ENCODE results near the gene GDPD4. TPM values are rescaled to one million over a fixed set of nuclear protein-coding genes. Genes with fewer than 3 reads are reported as not detected.

GDPD4 gene
- polyA plus RNA-seq, 1 experiment = not detected

GRCh38 chr11:77189588-77190210 lies 111.8 kb downstream of the GDPD4 start:
- no peak for TF ChIP-seq CTCF (IDR thresholded peaks at IDR 0.05; ENCODE audit: low read depth, low read length)
- no peak overlapping the region for H3K27ac ChIP-seq (ENCODE audit: low read depth, low read length)
- DNase-seq (ENCODE audit: low read depth, low spot score) = no peak
- H3K27me3 ChIP-seq (ENCODE audit: control insufficient read depth, insufficient read depth, low read length) = peaks cover 7% of the 10 kb centered on the region
- H3K9me3 ChIP-seq (ENCODE audit: control insufficient read depth, insufficient read depth, low read length) = no peaks in the 10 kb centered on the region; the same call in 1 of the 2 replicates
- CTCF ChIA-PET = interaction anchor here (1.0 to 5.5 kb wide), 4 partner anchors 63 to 367 kb away, joined by 4 to 62 read pairs (median 15); partner anchors contain the start of gene MYO7A
- POLR2A ChIA-PET = no interaction called here
- no peak overlapping the region for H3K4me3 ChIP-seq (ENCODE audit: low read depth, low read length)

- Histone ChIP-seq H3K27ac (ENCODE audit: low read depth, low read length) (no peak overlapping the region), H3K4me3 (ENCODE audit: low read depth, low read length) (no peak overlapping the region), H3K9me3 (ENCODE audit: control insufficient read depth, insufficient read depth, low read length) (no peaks in the 10 kb centered on the region; the same call in 1 of the 2 replicates), H3K27me3 (ENCODE audit: control insufficient read depth, insufficient read depth, low read length) (peaks cover 12% of the 10 kb centered on the region)
- ChIA-PET CTCF (interaction anchor here (0.6 to 5.5 kb wide), 18 partner anchors 7 to 381 kb away, joined by 3 to 62 read pairs (median 5); partner anchors contain the start of gene MYO7A), POLR2A (no interaction called here)
- no peak for TF ChIP-seq CTCF (IDR thresholded peaks at IDR 0.05; ENCODE audit: low read depth, low read length)
- DNase-seq (ENCODE audit: low read depth, low spot score) = no peak
Measured at GRCh38 chr11:77188633-77189491, 112.6 kb downstream of the GDPD4 start.

- POLR2A ChIA-PET = no interaction called here
- H3K27me3 ChIP-seq (ENCODE audit: control insufficient read depth, insufficient read depth, low read length) = peaks cover 17% of the 10 kb centered on the region
- TF ChIP-seq CTCF (IDR thresholded peaks at IDR 0.05; ENCODE audit: low read depth, low read length) = peak; percentile 95
Measured at GRCh38 chr11:77187776-77188632, 113.5 kb downstream of the GDPD4 start.

GRCh38 chr11:77187111-77187750 lies 114.3 kb downstream of the GDPD4 start:
- TF ChIP-seq CTCF (IDR thresholded peaks at IDR 0.05; ENCODE audit: low read depth, low read length) = no peak
- H3K27me3 ChIP-seq (ENCODE audit: control insufficient read depth, insufficient read depth, low read length) = peaks cover 20% of the 10 kb centered on the region
- no peak for DNase-seq (ENCODE audit: low read depth, low spot score)
- no peak overlapping the region for H3K27ac ChIP-seq (ENCODE audit: low read depth, low read length)
- CTCF ChIA-PET = interaction anchor here (0.6 to 5.5 kb wide), 16 partner anchors 8 to 367 kb away, joined by 3 to 62 read pairs (median 4); partner anchors contain the start of gene MYO7A
- no peak overlapping the region for H3K4me3 ChIP-seq (ENCODE audit: low read depth, low read length)
- POLR2A ChIA-PET = no interaction called here
- H3K9me3 ChIP-seq (ENCODE audit: control insufficient read depth, insufficient read depth, low read length) = no peaks in the 10 kb centered on the region; the same call in 1 of the 2 replicates

More at GRCh38 chr11:77187776-77188632, 113.5 kb downstream of the GDPD4 start:
- peak; percentile 53 for DNase-seq (ENCODE audit: low read depth, low spot score)
- no peak overlapping the region for H3K4me3 ChIP-seq (ENCODE audit: low read depth, low read length)
- H3K9me3 ChIP-seq (ENCODE audit: control insufficient read depth, insufficient read depth, low read length) = no peaks in the 10 kb centered on the region; the same call in 1 of the 2 replicates
- no peak overlapping the region for H3K27ac ChIP-seq (ENCODE audit: low read depth, low read length)
- CTCF ChIA-PET = interaction anchor here (0.6 to 5.5 kb wide), 22 partner anchors 8 to 382 kb away, joined by 3 to 62 read pairs (median 4); partner anchors contain the start of gene MYO7A

Measured in AG04450 (cell line).